GM21529 (cell line): ENCODE data around the gene UGT1A8.
"Not testable (repeated sequence)": the region's sequence is repeated elsewhere in the genome, so short reads cannot be mapped to it uniquely, and the experiment has no call there.

ENCODE experiments used
- ATAC-seq: cut with Tn5 transposase; IDR thresholded peaks from one replicate; pipeline ENCODE4 v1.9.1; 2021; ENCODE audit not compliant: unreplicated experiment

UGT1A8 gene

DNA sequence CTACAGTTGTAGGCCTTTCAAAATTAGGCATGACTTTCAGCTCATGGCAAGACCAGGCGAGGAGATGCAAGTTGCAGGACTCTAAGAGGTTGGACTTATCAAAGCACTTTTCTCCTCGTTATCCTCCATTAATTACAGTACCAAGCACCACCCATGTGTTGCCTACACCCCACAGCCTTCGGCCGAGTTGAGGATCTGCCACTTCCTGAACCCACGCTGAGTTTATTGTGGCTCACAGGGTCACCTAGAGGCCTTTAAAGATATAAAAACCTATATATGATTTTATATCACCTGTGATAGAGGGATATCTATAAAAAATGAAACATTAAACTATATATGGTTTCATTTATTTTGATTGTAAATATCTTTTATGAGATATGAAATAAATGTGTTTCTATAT, 21.4 kb downstream of the UGT1A8 start:
- no peak for ATAC-seq

DNA sequence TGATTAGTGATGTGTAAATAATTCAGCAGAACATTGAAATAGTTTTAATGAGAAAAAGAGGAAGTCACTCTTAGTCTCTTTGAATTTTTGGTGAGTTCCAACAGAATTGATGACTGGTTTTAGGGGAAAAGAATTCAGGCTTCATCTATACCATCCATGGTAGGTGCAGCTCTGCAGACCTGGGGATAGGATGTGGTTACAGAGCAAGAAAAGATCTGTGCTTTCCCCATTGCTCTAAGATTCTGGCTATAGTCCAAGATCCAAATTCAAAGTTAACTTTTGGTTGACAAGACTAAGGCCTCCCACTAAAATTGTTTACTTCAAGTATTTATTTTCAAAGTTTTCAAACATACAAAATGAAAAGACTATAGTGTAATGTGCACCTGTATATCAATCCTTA, 22.4 kb downstream of the UGT1A8 start:
- ATAC-seq = no peak

DNA sequence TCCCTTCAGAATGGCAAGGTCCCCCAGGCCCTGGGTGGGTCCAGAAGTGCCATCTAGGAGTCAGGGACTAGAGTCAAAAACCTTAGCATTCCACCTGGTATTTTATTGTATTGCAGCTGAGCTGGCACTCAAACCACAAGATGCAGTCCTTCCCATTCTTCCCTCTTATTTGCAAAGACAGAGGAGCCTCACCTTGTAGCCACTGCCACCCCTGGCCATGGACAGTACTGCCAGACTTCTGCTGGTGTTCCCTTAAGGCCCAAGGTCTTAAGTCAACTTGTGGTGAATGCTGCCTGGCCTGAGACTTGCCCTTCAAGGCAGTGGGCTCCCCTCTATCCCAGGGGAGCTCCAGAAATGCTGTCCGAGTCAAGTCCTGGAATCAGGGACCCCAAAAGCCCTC, 25.7 kb downstream of the UGT1A8 start:
- no peak for ATAC-seq

DNA sequence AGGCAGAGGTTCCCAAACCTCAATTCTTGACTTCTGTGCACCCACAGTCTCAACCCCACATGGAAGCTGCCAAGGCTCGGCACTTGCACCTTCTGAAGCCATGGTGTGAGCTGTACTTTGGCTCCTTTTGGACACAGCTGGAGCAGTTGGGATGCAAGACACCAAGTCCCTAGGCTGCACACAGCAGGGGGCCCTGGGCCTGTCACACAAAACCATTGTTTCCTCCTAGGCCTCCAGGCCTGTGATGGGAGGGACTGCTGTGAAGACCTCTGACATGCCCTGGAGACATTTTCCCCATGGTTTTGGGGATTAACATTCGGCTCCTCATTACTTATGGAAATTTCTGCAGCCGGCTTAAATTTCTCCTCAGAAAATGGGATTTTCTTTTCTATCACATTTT, 28.6 kb downstream of the UGT1A8 start:
- not testable (repeated sequence) for ATAC-seq

DNA sequence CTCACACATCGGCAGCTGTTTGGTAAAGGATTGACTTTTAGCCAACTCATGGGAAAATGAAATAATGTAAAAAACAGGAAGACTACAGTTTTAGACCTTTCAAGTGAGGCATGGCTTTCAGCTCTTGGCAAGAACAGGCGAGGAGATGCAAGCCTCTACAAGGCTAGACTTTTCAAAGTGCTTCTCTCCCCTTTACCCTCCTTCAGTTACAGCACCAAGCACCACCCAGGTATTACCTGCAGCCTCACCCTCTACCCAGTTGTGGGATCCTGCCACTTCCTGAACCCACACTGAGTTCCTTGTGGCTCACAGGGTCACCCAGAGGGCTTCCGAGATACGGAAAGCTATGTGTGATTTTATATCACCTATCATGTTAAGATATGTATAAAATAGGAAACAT, 33.5 kb downstream of the UGT1A8 start:
- ATAC-seq = no peak

DNA sequence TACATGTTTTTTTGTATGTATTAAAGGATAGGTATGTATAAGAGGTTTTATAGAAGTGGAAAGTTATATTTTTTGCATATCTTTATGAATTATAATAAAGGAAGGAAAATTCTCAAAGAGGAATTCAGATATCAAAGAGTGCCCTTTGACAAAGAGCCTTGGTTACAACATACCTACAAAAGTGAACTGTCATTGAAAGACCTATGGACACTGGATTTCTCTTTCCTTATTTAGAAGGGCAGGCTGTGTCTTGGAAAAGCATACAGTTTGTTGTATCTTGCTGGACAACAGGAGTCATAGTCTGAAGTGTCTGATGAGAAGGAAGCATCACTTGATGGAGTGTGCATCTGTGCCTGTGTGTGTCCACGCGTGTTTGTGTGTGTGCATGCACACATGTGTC, 34.0 kb downstream of the UGT1A8 start:
- no peak for ATAC-seq

DNA sequence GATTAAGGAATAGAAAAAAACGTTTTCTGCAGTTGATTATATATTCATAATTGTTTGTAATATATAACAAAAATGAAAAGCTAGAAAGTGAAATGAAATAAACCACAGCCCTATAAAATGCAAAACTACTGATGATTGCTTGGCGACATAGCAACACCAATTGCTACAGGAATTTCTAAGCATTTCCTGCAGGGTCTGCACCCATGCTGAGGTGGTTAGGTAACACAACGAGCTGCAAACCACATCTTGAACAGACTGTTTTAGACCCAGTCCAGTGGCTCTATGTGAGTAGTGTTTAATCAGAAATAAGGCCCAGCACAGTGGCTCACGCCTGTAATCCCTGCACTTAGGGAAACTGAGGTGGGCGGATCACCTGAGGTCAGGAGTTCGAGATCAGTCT, 37.1 kb downstream of the UGT1A8 start:
- no peak for ATAC-seq

DNA sequence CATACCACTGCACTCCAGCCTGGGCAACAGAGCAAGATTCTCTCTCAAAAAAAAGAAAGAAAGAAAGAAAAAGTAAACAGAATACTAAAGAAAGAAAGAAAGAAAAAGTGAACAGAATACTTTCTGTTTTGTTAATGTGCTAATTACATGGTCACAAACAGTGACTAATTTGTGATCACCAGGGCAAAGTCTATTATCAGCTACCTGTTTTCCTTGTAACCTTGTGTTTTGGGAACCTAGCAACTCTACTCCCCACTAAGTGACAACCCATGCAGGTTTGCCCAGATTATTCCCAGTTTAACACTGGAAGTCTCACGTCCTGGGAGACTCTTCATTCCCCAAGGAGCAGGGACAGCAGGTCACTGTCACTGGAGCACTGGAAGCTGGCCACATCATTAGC, 37.6 kb downstream of the UGT1A8 start:
- ATAC-seq = no peak

DNA sequence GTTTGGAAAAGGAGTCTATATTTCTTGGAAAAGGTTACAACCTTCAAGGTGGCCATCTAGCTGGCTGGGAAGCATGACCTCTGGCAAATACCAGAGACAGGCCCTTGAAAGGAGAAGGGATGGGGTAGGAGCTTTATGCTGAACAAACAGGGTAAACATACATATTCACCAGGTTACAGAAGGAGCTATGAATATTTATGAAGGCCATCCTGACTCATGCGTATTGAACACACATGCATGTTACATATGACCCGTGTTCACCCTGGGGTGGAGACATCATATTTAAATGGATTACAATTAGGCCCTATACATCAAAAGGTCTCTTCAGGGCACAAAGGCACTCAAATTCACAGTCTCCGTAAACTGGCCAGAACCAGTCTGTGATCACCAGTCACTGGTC, 38.5 kb downstream of the UGT1A8 start:
- ATAC-seq = not testable (repeated sequence)

DNA sequence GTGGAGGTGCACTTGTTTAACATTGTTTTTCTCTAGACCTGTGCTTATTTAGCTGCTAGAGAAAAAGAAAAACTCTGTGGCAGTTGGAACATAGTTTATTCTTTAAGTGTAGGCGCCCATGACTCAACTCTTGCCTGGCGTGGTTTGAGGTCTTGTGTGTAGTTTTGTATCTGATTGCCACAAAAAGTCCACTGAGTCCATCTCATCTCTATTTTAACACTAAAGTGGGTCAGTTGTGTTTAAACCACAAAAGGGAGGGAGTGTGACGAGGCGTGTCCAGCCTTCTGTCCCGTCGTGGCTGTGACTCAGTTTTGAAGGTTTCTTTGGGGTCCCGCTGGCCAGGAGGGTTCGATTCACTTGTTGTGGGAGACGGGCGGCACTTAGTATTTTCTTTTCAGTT, 39.0 kb downstream of the UGT1A8 start:
- ATAC-seq = no peak

DNA sequence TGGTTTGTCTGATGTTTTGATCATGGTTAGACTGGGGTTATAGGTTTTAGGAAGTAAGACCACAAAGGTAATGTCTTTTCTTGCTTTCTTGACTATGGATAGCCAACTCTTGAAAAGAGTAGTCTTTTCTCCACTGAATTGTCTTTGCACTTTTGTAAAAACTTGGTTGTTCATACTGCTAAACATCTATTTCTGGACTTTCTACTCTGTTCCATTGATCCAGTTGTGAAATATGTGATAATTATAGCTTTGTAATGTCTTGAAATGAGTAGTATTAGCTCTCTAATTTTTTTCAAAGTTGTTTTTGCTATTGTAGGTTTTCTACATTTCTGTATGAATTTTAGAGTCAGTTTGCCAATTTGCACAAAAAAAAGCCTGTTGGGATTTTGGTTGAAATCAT, 41.2 kb downstream of the UGT1A8 start:
- no peak for ATAC-seq

DNA sequence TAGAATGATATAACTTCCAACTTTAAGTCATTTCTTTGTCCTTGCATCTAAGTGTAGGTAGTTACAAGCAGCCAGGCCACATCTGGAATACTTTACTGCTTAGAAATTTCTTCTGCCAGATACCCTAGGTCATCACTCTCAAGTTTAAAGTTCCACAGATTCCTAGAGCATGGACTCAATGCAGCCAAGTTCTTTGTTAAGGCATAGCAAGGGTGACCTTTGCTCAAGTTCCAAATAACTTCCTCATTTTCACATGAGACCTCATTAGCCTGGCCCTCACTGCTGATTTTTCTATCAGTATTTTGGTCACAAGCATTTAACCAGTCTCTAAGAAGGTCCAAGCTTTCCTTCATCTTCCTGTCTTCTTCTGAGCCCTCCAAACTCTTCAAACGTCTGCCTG, 46.5 kb downstream of the UGT1A8 start:
- ATAC-seq = no peak

DNA sequence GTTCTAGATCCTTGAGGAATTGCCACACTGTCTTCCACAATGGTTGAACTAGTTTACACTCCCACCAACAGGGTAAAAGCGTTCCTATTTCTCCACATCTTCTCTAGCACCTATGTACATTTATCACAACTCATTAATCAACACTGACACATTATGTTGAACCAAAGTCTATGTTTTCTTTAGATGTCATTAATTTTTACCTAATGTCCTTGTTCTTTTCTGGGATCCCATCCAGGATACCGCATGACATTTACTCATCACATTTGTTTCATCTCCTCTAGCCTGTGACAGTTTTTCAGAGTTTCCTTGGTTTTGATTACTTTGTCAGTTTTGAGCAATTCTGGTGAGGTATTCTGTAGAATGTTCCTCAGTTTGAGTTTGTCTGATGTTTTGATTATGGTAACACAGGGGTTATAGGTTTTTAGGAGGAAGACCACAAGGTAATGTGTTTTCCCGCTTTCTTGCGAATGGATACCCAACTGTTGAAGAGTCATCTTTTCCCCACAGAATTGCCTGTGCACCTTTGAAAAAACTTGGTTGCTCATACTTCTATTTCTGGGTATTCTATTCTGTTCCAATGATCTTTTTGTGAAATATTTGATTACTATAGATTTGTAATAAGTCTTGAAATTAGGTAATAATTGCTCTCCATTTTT, 51.3 kb downstream of the UGT1A8 start:
- ATAC-seq = no peak

DNA sequence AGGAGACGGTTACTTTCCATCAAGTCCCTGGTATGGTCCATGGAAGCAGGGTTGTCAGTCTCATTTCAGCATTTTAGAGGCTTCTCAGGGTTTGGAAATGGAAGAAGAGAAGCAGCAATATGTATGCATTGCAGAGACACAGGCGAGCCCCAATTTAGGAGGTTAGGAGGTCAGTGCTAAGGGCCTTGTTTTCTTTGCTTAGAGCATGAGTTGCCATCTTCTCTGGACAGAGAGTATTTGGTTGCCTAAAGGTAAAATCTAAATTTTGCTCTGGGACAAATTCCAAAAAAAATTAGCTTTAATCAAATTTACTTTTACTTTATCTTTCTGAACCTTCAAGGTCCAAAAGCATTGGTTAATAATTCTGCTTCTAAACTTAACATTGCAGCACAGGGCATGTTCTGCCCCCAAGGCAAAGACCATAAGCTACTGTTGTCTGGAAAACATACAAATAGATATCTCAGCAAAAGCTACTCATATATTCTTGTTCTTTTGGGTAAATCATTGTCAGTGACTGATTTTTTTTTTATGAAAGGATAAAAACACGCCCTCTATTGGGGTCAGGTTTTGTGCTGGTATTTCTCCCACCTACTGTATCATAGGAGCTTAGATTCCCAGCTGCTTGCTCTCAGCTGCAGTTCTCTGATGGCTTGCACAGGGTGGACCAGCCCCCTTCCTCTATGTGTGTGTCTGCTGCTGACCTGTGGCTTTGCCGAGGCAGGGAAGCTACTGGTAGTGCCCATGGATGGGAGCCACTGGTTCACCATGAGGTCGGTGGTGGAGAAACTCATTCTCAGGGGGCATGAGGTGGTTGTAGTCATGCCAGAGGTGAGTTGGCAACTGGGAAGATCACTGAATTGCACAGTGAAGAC, 54.1 kb downstream of the UGT1A8 start, which contains the start of gene UGT1A9:
Gene UGT1A9 (plus strand): TSS at position 609 of the 872 bp plus-strand sequence. CDS start 37 bp downstream, at position 646.
- ATAC-seq = no peak

DNA sequence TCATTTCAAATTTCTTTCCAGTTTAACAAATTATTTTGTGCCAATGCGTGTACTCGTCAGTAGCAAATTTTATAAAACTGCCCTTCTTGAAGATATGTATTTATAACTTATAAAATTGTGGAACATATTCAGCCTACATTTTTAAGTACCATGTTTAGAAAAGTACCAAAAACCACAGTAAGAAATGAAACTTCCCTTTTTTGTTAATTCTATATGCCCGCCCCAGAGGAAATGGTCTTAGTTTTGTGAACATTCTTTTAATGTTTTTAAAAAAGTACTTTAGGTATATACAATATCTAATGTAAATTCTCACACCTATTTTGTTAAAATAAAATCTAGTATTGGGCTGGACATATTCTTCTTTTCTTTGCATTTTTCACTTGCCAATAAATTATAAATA, 55.5 kb downstream of the UGT1A8 start:
- ATAC-seq = no peak

DNA sequence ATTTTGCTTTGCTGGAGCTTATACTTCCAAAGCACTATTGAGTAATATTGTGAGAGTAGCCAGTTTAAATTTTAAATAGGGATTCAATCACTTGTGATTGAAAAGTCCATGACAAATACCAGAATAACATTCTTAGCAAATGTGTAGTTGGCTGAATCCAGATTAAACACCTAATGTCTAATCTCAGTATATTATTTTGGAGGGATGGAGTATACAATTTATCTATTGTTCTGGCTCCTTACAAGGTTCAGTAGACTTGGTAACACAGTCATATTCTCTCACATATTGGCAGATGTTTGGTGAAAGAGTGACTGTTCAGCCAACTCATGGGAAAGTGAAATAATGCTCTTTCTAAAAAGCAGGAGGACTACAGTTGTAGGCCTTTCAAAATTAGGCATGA, 56.5 kb downstream of the UGT1A8 start:
- no peak for ATAC-seq

DNA sequence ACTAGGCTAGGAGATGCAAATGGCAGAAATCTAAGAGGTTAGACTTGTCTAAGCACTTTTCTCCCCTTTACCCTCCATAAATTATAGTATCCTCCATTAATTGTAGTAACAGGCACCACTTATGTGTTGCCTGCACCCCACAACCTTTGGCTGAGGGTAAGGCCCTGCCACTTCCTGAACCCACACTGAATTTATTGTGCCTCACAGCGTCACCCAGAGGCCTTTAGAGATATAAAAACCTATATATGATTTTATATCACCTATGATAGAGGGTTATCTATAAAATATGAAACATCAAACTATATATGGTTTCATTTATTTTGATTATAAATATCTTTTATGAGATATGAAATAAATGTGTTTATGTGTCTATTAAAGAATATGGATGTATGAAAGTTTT, 56.9 kb downstream of the UGT1A8 start:
- no peak for ATAC-seq

DNA sequence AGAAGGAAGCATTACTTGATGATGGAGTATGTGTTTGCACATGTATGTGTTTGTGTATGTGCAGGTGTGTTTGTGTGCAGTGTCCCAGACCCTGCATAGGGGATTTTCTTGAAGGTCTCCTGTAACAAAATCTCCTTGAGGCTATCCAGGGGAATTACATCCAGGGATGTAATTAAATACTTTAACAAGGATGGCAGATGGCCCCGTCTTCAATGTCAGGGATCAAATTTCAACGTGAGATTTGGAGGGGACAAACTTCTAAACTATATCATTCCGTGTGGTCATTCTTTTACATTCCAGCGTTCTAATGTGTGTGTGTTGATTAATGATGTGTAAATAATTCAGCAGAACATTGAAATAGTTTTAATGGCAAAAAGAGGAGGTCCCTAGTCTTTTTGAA, 57.6 kb downstream of the UGT1A8 start:
- no peak for ATAC-seq

DNA sequence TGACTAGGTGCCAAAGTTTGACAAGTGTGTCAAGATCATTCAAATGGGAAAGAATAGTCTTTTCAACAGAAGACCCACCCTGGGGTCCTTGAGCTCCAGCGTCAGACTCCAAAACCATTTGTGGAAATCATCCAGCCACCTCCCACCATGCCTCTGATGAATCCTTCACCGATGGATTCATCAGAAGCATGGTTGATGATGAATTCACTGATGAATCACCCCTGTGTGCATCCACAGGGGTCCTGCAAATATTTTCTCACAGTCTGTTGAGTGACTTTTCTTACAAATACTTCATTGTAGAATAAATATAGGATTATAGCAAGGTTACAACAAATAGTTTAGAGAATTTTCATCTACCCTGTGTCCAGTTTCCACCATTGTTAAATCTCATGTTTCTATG, 58.6 kb downstream of the UGT1A8 start:
- no peak for ATAC-seq

DNA sequence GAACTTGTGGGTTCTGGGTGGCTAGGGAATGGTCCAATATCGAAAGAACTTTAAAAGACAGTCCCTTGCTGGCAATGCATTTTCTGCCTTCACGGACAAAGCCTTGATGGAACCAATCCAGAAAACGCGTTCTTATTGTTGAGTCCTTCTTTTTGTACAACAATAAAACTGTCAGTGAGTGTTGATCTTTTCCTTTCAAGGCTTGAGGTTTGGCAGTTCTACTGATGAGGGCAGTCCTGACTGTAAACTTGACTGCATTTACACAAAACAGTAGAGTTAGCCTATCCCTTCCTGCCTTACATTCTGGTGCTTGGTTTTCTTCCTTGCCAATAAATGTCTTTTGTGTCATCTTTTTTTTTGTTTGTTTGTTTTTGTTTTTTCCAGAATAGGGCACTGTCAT, 61.8 kb downstream of the UGT1A8 start:
- ATAC-seq = no peak

DNA sequence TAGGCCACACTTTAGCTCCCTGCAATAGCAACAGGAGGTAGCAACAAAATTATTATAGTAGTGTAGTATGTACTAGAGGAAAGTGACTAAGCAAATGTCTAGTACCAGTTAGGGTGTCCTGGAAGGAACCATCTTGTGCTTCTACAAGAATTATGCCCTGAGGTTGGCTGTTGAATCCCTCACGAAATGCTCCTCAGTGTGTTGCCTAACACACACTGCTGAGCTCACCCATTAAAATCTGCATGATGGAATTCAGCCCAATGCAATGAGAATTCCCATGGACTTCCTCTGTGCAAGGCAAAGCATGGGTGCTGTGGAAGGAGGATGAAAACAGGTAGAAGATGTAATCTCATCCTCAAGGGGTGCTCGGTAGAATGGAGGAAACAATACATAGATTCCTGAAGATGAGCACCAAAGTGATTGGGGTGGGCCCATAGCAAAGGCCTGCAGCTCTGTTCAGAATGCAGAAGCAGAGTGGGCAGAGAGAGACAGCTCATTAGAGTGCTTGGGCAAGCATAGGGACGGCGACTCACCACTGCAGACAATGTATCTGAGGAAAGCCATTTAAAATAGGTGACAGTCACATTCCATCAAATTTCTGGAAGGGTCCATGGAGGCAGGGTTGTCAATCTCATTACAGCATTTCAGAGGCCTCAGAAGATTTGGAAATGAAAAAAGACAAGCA, 63.1 kb downstream of the UGT1A8 start:
- no peak for ATAC-seq

DNA sequence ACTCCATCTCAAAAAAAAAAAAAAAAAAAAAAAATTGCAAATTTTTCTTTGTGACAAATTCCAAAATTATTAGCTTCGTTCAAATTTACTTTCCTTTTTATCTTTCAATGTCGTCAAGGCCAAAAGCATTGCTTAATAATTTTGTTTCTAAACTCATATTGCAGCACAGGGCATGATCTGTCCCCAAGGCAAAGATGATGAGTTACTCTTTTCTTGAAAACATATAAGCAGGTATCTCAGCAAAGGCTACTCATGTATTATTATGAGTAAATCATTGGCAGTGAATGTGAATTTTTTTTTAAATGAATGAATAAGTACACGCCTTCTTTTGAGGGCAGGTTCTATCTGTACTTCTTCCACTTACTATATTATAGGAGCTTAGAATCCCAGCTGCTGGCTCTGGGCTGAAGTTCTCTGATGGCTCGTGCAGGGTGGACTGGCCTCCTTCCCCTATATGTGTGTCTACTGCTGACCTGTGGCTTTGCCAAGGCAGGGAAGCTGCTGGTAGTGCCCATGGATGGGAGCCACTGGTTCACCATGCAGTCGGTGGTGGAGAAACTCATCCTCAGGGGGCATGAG, 64.2 kb downstream of the UGT1A8 start, which contains the start of gene UGT1A7:
Gene UGT1A7 (plus strand): TSS at position 381 of the 579 bp plus-strand sequence. CDS start 37 bp downstream, at position 418.
- no peak for ATAC-seq
